GM18499 (cell line): Measurements from ENCODE around the gene TRIM41.
"Not testable (repeated sequence)": the region's sequence is repeated elsewhere in the genome, so short reads cannot be mapped to it uniquely, and the experiment has no call there.

Experiments
- ATAC-seq: cut with Tn5 transposase; IDR thresholded peaks from one replicate; pipeline ENCODE4 v1.9.1; 2021; ENCODE audit warnings: moderate number of reproducible peaks; ENCODE audit not compliant: insufficient read depth, unreplicated experiment

TRIM41 gene

DNA sequence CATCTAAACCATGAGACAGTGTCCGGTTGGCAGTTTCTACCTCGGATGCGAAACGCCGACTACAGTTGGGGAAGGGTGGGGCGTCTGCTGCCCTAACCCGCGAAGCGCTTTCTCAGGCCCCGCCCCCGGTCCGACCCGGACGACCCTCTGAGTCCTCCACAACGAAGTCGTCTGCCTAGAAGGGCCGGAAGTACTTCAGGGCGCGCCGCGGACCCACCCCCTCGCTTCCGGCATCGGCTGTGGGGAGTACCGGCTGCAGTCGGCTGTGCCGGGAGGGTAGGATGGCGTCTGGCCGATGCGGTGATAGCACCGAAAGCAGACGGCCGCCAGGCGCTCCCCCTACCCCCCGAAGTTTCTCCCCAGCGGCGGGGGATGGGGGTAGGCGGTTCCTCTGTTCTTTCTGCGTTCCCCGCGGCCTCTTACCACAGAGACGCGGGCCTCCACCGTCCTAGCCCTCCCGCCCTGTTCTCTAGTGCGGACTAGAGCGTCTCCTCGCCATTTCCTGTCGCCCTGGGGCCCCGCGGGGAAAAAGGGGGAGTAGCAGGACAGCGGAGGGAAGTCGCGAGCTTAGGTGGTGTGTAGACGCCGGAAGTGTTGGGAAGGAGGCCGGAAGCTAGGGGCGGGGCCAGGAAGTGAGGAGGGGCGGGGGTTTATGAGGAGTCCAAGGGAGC is at the start of gene TRIM41:
TSS of gene TRIM41 (plus strand) at position 224 of the 671 bp plus-strand sequence. CDS start 719 bp downstream, outside the sequence.
- ATAC-seq: peak; percentile 36

DNA sequence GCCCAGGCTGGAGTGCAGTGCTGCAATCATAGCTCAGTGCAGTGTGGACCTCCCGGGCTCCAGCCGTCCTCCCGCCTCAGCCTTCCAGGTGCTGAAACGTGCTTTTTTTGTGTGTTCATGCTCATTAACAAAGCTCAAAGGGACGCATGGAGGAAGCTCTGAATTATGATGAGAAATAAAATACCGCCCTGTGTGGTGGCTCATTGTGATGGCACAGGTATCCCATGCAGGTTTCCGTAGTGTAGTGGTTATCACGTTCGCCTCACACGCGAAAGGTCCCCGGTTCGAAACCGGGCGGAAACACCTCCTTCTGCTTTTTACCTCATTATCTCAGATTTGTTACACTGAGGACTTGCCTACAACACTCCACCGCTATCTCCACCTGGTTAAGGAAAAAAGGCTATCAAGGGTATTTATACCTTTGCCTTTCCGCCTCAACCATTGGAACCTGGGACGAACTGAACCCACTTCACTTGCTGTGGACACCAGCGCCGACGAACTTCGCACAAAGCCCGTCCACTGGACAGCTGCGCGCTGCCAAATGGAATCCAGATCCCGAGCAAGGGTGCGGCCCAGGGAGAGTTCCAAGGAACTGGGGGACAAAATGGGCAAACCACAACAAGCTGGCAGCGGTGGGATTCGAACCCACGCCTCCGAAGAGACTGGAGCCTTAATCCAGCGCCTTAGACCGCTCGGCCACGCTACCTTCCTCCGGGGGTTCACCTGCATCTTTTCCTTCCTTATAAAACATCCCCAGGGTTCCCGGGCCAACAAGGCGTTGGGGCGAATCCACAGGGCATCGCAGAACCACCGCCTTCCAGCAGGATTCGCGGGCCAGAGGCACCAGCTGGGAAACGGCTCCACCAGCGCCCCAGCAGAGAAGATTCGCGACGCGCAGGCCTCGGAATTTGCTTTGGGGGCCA is 49.4 kb upstream of the TRIM41 start:
- peak; percentile 43 for ATAC-seq

DNA sequence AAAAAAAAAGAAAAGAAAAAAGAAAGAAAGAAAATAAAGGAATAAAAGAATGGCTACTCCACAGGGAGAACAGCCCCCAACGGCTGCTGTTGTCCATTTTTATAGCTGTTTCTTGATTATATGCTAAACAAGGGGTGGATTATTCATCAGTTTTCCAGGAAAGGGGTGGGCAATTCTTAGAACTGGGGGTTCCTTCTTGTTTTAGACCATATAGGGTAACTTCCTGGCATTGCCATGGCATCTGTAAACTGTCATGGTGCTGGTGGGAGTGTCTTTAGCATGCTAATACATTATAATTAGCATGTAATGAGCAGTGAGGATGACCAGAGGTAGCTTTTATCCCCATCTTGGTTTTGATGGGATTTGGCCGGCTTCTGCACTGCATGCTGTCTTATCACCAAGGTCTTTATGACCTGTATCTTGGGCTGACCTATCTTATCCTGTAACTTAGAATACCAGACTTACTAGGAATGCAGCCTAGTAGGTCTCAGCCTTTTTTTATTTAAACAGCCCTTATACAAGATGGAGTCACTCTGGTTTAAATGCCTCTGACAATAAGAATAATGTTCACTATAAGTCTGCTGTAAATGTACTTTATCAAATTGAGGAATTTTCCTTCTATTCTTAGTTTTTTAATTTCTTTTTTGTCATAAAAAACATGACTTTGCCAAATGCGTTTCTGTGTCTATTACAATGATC is 46.7 kb upstream of the TRIM41 start:
- ATAC-seq: no peak

DNA sequence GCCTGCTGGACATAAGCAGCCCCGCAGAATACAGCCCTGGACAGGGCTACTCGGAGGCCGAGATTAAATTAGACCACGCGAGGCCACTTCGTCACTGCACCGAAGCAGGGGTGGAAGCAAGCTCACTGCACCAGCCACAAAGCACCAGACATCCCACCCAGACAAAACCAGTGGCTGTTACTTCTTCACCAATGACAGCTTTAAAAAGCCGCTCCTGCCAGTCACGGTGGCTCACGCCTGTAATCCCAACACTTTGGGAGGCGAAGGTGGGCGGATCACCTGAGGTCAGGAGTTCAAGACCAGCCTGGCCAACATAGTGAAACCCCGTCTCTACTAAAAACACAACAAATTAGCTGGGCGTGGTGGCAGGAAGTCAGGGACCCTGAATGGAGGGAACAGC is 45.5 kb upstream of the TRIM41 start:
- not testable (repeated sequence) for ATAC-seq

DNA sequence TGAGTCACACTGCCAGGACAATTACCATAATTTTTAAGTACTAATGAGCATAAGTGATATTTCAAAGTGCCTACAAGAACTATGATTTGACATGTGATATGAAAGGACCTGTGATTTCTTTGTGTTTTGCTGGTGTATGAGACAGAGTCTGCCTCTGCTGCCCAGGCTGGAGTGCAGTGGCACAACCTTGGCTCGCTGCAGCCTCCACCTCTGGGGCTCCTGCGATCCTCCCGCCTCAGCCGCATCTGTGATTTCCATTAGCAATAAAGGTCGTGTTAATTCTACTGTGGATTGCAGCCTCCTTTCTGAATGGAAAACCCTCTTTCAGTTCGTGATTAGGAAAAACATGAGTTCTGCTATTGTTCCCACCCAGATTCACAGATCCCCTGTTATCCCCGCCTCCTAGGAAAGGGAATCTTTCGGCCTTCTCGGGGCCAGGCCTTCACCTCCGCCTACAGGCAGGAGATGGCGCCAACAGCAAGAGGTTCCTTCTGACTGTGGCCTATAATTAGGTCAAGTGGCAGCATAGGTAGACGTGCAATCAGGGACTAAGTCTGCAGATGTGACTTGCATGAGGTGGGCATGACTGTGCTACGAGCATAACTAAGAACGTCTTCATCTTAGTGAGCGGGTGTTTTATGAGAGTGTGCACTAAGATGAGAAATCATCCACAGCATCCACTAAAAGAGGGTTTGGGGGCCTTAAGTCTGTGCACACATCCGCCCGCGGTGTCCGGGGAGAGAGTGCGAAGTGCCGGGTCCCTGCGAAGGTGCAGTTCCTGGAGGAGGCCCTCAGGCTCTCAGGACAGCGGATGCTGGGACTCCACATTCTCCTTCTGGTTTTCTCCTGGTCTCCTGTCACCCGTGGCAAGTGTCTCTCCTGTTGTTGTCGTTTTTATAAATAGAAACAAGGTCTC is 41.2 kb upstream of the TRIM41 start:
- no peak for ATAC-seq

DNA sequence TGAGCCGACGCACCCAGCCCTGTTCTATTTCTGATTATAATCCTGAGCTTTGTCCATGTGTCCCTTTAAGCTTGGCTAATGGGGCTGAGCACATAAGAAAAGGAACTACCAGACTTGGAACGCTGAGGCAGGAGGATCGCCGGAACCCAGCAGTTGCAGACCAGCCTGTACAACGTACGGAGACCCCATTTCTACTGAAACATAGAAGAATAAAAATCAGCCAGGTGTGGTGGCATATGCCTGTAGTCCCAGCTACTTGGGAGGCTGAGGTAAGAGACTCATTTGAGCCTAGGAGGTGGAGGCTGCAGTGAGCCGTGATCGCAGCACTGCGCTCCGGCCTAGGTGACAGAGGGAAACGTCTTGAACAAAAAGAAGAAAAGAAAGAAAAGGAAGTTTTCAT is 40.4 kb upstream of the TRIM41 start:
- ATAC-seq: no peak

DNA sequence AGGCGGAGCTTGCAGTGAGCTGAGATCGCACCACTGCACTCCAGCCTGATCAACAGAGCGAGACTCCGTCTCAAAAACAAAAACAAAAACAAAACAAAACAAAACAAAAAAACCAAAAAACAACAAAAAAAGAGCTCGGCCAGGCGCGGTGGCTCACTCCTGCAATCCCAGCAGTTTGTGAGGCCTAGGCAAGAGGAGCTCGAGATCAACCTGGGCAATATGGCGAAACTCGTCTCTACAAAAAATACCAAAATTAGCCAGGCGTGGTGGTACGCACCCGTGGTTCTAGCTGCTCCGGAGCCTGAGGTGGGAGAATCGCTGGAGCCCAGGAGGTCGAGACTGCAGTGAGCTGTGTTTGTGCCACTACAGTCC is 38.2 kb upstream of the TRIM41 start:
- ATAC-seq: no peak

DNA sequence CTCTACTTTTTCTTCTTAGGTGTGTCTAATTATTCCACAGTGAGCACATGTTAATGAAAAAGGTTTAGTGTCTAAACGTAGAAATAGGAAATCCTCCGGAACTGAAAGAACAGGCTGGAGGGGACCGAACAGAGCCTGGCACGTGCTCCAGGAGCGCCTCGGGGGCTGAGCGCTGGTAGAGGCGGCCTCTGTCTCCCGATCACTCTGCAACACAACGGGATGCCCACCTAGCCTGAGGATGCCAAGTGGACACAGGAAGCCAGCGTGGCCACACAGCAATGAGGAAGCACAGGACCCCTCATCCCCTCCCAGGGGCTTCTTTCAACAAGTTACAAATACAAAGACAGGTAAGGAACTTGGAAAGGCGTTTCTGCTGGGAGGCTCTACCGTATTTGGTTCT is 37.5 kb upstream of the TRIM41 start:
- no peak for ATAC-seq

DNA sequence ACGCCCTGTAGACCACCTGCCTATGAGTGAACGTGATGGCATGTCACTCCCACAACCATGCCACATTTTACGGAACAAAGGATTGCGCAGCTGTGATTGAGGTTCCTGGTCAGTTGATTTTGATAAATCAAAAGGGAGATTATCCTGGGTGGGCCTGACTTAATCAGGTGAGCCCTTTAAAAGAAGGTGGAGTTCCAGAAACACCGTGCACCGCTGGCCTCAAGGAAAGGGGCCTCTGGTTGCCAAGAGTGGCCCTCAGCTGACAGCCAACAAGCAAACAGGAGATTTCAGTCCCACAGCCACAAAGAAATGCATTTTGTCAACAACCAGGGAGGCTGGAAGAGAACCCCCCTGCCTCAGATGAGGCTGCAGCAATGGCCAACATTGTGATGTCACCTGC is 37.1 kb upstream of the TRIM41 start:
- no peak for ATAC-seq

DNA sequence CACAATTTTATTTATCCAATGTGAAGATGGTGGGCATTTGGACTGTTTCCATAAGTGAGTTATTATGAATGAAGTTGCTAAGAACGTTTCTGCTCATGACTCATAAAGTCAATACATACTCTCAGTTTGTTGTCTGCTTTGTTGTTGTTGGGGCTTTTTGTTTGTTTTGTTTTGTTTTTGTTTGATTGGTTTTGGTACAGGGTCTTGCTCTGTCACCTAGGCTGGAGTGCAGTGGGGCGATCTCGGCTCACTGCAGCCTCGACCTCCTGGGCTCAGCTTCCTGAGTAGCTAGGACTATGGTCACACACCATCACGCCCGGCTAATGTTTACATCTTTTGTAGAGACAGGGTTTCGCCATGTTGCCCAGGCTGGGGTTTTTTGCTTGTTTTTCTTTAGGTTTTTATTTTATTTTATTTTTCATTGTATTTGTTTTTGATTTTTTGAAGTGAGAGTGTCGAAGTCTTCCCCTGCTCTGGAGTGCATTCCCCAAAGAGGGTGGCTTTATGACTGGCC is 36.0 kb upstream of the TRIM41 start:
- no peak for ATAC-seq

DNA sequence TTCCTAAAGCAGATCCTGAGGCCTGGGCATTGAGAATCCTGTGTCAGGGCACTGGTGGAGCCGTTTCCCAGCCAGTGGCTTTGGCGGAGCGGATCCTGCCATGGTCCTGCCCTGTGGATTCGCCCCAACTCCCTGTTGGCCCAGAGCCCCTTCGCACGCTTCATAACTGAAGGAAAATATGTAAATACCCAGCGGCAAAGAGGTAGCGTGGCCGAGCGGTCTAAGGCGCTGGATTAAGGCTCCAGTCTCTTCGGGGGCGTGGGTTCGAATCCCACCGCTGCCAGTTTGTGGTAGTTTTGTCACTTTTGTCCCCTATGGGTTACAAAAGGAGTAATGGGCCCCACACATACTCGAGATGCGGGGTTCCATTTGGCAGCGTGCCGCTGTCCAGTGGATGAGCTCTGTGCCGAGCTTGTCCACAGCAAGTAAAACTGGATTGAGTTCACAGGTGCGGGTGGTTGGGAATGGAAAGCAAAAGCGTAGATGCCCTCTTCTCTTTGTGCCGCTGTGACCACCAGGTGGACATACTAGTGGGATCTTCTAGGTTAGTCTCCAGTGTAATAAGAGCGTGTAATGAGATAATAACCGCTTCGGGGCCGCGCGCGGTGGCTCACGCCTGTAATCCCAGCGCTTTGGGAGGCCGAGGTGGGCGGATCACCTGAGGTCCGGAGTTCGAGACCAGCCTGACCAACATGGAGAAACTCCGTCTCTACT is 35.4 kb upstream of the TRIM41 start:
- ATAC-seq: no peak

DNA sequence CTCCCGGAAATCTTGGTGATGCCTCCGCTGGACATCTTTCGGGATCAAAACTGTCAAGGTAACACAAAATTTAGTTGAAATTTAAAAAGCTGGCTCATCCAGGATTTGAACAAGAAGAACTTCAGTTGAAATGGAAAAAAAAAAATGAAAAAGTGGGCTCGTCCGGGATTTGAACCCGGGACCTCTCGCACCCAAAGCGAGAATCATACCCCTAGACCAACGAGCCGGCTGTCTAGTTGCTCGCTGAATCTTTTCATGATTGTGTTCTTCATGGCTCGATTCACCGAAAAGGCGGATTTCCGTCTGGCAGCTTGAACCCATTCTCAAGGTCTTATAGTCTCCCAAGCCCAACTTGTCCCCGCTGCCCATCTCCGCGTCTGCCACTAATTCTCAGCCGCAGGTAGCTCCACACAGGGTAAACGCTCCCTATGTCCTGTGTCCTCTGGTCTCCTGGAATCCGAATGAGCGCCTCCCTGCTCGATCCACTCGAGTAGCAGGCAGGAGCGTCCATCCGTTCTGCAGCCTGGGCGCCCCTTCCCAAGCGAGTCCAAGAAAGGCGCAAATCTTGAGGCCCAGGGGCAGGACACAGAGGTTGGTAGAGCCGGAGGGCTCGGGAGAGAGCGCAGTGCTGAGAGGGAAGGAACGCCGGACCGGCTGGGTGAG is 34.2 kb upstream of the TRIM41 start:
- ATAC-seq: no peak

DNA sequence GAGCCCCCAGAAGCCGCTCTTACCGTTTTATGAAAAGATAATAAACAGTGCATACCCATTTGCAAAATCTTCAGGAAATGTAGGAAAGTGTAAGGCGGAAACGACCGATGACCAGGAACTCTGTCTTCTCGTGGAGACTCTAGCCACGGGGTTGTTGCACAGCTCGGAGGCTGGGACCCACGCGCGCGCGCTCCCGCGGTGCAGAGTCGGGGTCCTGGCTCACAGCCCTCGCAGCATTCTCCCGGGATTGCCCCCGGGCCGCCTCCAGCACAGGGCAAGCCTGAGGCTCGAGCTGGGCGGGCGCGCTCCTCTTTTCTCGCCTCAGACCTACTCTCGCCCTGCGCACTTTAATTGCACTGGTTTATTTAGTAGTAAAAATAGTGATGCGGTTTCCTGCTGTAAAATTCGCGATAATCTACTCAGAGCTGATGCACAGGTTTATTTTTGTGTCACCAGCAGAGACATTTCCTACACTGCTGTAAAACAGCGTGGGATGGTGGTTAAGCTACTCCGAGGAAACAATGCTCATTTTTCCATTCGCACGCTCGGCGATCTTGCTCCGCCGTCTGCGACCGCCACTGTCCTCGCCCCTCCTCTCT is 33.6 kb upstream of the TRIM41 start:
- ATAC-seq: no peak

DNA sequence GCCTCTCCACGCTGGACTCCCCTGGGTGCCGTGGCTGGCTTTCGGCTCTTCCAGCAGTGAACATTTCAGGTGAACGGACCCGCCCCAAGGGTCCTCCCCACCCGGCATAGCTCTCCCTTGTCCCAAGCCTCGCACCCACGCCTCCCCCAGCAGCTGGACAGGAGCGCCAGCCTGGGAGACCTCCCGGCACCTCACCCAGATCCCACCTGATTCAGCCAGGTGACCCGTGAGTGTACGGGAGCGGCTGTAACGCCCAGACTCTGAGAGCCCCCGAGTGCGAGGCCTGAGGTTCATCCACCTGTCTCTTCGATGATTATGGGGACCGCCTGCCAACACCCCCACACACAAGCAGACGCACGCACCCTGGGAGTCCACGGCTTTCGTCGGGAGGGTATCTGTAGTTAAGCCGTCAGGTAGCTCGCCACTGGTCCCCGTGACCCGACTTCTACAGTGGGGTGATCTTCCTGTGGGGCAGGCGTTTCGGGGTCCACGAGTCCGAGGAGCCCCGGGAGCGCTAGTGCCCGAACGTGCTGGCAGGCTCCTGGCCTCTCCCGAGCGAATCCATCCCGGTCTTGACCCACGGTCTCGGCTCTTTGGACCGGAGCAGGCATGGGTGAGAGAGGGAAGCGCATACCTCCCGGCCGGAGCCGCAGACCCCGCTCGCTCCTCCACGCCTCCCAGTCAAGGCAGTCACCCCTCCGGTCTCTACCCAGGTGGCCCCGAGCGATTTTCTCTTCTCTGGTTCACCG is 32.9 kb upstream of the TRIM41 start:
- no peak for ATAC-seq

DNA sequence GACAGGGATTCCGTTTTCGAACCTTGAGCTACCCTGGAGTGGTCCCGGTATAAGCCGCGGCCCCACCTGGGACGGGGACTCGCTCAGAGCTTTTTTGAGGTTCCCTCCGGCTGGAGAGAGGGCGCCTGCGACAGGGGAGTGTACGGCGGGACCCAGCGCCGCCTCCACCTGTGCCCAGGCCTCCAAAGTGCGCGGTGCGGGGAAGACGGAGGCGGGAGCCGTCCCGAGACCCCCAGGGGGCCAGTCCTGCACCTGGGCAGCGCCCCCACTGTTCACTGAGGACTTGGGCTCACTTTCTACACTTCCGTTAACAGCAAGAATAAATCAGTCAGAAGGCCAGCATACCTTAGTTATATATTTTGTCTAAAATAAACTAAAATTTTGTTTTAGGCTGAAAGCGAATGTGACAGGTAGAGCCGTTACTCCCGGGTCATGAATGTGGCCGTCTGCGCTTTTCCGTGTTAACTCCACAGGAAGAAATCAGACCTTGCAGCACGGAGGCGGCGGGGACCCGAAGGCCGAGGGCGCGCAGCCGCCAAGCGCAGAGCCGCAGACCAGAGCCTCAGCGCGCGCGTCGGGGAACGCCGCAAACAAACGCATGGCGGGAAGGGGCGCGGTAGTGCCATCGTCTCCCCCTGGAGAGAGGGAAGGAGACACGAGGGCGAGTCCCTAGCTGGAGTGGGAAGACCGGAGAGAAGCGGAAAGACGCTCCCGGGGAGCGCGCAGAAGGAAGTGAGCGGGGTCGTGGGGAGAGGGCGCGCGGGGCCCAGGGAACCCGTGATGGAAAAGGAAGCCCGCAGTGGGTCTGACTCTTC is 32.2 kb upstream of the TRIM41 start:
- ATAC-seq: peak; percentile 7

DNA sequence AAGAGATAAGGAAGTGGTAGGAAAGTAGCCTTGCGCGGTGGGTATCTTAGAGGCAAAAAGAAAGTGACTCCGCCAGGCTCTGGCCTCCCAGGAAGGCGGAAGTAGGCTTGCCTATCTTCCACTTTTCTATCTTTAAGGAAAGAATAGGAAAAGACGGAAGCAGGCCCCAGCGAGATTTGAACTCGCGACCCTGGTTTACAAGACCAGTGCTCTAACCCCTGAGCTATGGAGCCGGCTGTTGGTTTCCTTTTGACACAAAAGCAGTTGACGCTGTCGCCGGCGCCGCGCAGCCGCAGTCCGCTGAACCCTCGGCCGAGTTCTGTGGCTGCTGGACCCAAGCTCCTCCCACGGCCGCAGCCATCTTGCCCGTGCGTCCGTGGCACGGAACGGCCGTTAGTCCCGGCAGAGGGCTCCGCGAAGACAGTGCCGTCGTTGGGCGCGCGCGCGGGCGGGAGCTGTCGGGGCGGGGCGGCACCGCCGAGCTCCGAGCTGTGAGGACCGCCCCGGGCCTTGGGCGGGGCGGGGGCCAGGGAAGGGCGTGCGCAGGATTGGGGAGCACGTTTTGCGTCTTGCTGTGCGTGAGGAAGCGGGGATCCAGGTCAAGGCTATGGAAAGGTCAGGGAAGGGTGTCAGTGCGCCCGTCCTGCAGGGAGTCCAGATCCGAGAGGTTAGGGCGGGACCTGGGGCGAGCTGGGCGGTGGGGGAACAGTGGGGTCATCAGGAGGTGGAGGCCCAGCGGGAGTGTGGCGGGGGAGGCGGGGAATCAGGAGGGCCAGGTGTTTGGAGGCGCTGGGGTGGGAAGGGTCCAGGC is 31.4 kb upstream of the TRIM41 start:
- peak; percentile 41 for ATAC-seq
